ENCODE measurements around the gene BOD1.

The BOD1 gene

GRCh38 chr5:173575985-173576384 is 40.5 kb downstream of the BOD1 start:
- no peak for DNase-seq (ENCODE audit: extremely low read depth, low read depth)
- TF ChIP-seq CTCF (IDR thresholded peaks at IDR 0.05; ENCODE audit: low read depth, low read length) = no peak

GRCh38 chr5:173574983-173575382 is 41.5 kb downstream of the BOD1 start:
- no peak for TF ChIP-seq CTCF (IDR thresholded peaks at IDR 0.05; ENCODE audit: low read depth, low read length)
- DNase-seq (ENCODE audit: extremely low read depth, low read depth) = no peak

GRCh38 chr5:173573126-173573960 is 43.1 kb downstream of the BOD1 start:
- DNase-seq (ENCODE audit: extremely low read depth, low read depth) = peak; percentile 28
- peak; percentile 91 for TF ChIP-seq CTCF (IDR thresholded peaks at IDR 0.05; ENCODE audit: low read depth, low read length)

- no peak for TF ChIP-seq CTCF (IDR thresholded peaks at IDR 0.05; ENCODE audit: low read depth, low read length)
- DNase-seq (ENCODE audit: extremely low read depth, low read depth) = no peak
Observed at GRCh38 chr5:173572431-173573125, 43.9 kb downstream of the BOD1 start.

GRCh38 chr5:173570321-173571090 is 45.9 kb downstream of the BOD1 start:
- no peak for TF ChIP-seq CTCF (IDR thresholded peaks at IDR 0.05; ENCODE audit: low read depth, low read length)

GRCh38 chr5:173568703-173569102 is 47.7 kb downstream of the BOD1 start:
- DNase-seq (ENCODE audit: extremely low read depth, low read depth) = no peak
- TF ChIP-seq CTCF (IDR thresholded peaks at IDR 0.05; ENCODE audit: low read depth, low read length) = no peak

More at GRCh38 chr5:173570321-173571090, 45.9 kb downstream of the BOD1 start:
- DNase-seq (ENCODE audit: extremely low read depth, low read depth) = no peak

Measured in AG09319 (cell line).